Activated CD8-positive, alpha-beta T cell treated with anti-CD3 and anti-CD28 coated beads for 36 hours (primary cell): ENCODE results near the gene HADH. TPM values are rescaled to one million over a fixed set of nuclear protein-coding genes. Genes with fewer than 3 reads are reported as not detected.

Experiments used
- ATAC-seq: fragments of 200-7000 bp; cut with Tn5 transposase; one replicate; pipeline ENCODE4 v1.10.0; 2021; ENCODE audit warnings: mild to moderate bottlenecking, moderate library complexity
- CTCF ChIA-PET: fragments of 350-600 bp; sonication (Branson Sonifier 250); formaldehyde crosslinking; loops from one replicate; lab custom pipeline; 2021; ENCODE audit warnings: antibody characterized with exemption; lab: Charles Lee
- POLR2A ChIA-PET: fragments of 350-600 bp; sonication (Branson Sonifier 250); formaldehyde crosslinking; loops from one replicate; lab custom pipeline; 2021; ENCODE audit warnings: antibody characterized with exemption; lab: Charles Lee
- DNase-seq: peaks from one replicate; pipeline ENCODE4 v3.0.0-alpha.2; 2020
- H3K27ac Mint-ChIP-seq: one replicate; pipeline ENCODE4 v1.8.0; 2021; ENCODE audit warnings: mild to moderate bottlenecking, mixed read lengths
- H3K27me3 Mint-ChIP-seq: one replicate; pipeline ENCODE4 v1.8.0; 2021; ENCODE audit warnings: mixed read lengths
- H3K36me3 Mint-ChIP-seq: one replicate; pipeline ENCODE4 v1.8.0; 2021; ENCODE audit warnings: low read depth, mixed read lengths
- H3K4me1 Mint-ChIP-seq: one replicate; pipeline ENCODE4 v1.8.0; 2021; ENCODE audit warnings: low read depth, mixed read lengths
- H3K4me3 Mint-ChIP-seq: one replicate; pipeline ENCODE4 v1.8.0; 2021; ENCODE audit warnings: mild to moderate bottlenecking, moderate library complexity, mixed read lengths
- H3K9me3 Mint-ChIP-seq: one replicate; pipeline ENCODE4 v1.8.0; 2021; ENCODE audit warnings: mixed read lengths
- CTCF ChIP-seq: fragments of 200-600 bp; IDR thresholded peaks from one replicate; pipeline ENCODE4 v1.8.0; 2022; ENCODE audit warnings: antibody characterized with exemption, mild to moderate bottlenecking
- intact Hi-C: fragments of 100-400 bp; cut with micrococcal nuclease; formaldehyde crosslinking; loops from one replicate; pipeline ENCODE4 v1.10.0; 2022
- total RNA-seq, 2 experiments: library from RNA; stranded (reverse); gene quantifications; one replicate each; pipeline ENCODE4 v1.2.3, GENCODE V29; 2021

HADH gene
- total RNA-seq, 2 experiments from 2014 or later, result 50.3 to 50.7 TPM

DNA sequence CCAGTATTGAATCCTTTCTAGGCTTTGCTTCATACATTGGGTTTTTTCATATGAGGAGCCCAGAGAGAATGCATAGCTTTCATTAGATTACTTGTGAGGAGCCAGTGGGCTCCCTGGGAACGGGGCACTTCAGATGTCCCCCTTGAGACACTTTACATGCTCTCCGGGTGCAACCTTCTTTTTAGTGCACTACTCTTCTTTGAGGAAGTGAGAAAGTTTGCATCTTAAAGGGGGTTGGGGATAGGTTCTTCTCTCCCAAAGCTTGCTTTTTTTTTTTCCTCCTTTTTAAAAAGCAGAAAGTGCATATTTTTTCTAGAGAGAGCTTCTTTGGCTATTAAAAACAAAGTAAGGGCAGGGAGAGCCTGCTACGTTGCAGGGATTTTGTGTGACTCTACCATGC, 4.3 kb downstream of the HADH start:
- Mint-ChIP-seq H3K36me3 (peaks cover 46% of the 10 kb centered on the region), H3K4me3 (no peak overlapping the region), H3K27ac (no peak overlapping the region), H3K27me3 (no peaks in the 10 kb centered on the region), H3K9me3 (no peaks in the 10 kb centered on the region), H3K4me1 (peaks cover 41% of the 10 kb centered on the region)
- TF ChIP-seq CTCF, result no peak
- ChIA-PET POLR2A (interaction anchor here (1.0 kb wide), 1 partner anchor 631 kb away, joined by 6 read pairs; no protein-coding TSS in a partner anchor), CTCF (interaction anchor here (1.2 to 1.4 kb wide), 2 partner anchors 26 to 36 kb away, joined by 4 to 5 read pairs; no protein-coding TSS in a partner anchor)
- ATAC-seq (no peak), DNase-seq (no peak)
- intact Hi-C loops, result no loop called here

GRCh38 chr4:107994894-107995293, 5.2 kb downstream of the HADH start:
- Mint-ChIP-seq H3K4me3 (no peak overlapping the region), H3K4me1 (peaks cover 44% of the 10 kb centered on the region), H3K27ac (no peak overlapping the region), H3K27me3 (no peaks in the 10 kb centered on the region), H3K9me3 (no peaks in the 10 kb centered on the region), H3K36me3 (peaks cover 51% of the 10 kb centered on the region)
- ChIA-PET CTCF (interaction anchor here (1.2 to 1.6 kb wide), 2 partner anchors 24 to 35 kb away, joined by 4 to 6 read pairs; no protein-coding TSS in a partner anchor), POLR2A (interaction anchor here (0.6 kb wide), 1 partner anchor 1630 kb away, joined by 3 read pairs; no protein-coding TSS in a partner anchor)
- no peak for TF ChIP-seq CTCF
- DNase-seq, result no peak
- no peak for ATAC-seq
- intact Hi-C loops, result no loop called here

- Mint-ChIP-seq H3K27me3 (no peaks in the 10 kb centered on the region), H3K4me3 (no peak overlapping the region), H3K4me1 (peaks cover 32% of the 10 kb centered on the region), H3K36me3 (peaks cover 50% of the 10 kb centered on the region), H3K9me3 (no peaks in the 10 kb centered on the region), H3K27ac (no peak overlapping the region)
- POLR2A ChIA-PET, result no interaction called here
- CTCF ChIA-PET, result no interaction called here
- TF ChIP-seq CTCF, result no peak
- intact Hi-C loops, result no loop called here
- DNase-seq (no peak), ATAC-seq (no peak)
Measured at GRCh38 chr4:107996949-107997788, 7.5 kb downstream of the HADH start.

GRCh38 chr4:107997794-107998193, 8.1 kb downstream of the HADH start:
- Mint-ChIP-seq H3K36me3 (peaks cover 48% of the 10 kb centered on the region), H3K9me3 (no peaks in the 10 kb centered on the region), H3K4me3 (no peak overlapping the region), H3K27me3 (no peaks in the 10 kb centered on the region), H3K27ac (no peak overlapping the region), H3K4me1 (peaks cover 26% of the 10 kb centered on the region)
- no peak for TF ChIP-seq CTCF
- intact Hi-C loops, result no loop called here
- DNase-seq (no peak), ATAC-seq (no peak)
- ChIA-PET CTCF (interaction anchor here (0.6 kb wide), 1 partner anchor 46 kb away, joined by 3 read pairs; no protein-coding TSS in a partner anchor), POLR2A (no interaction called here)
